Left lung (tissue), 10 donors: ENCODE measurements around the gene EML6. TPM values are rescaled to one million over a fixed set of nuclear protein-coding genes. Genes with fewer than 3 reads are reported as not detected.

Source experiments
- ATAC-seq: fragments of 200-7000 bp; cut with Tn5 transposase; one replicate; pipeline ENCODE4 v1.9.1; 2020; ENCODE audit warnings: moderate library complexity
- DNase-seq, 4 donors: peaks; one replicate each; pipeline ENCODE4 v3.0.0-alpha.2; 2013 to 2020
- H3K27ac ChIP-seq, 2 donors: fragments of 200-600 bp; sonication (generic) in 1 of 2; one replicate each; pipeline versions ENCODE4 v1.5.0 to v1.8.0; 2020 to 2021
- H3K27me3 ChIP-seq, 2 donors: fragments of 200-600 bp; sonication (generic) in 1 of 2; one replicate each; pipeline versions ENCODE4 v1.5.0 to v1.8.0; 2020 to 2021
- H3K36me3 ChIP-seq, 2 donors: fragments of 200-600 bp; sonication (generic) in 1 of 2; one replicate each; pipeline versions ENCODE4 v1.5.0 to v1.8.0; 2020 to 2021
- H3K4me1 ChIP-seq, 2 donors: fragments of 200-600 bp; one replicate each; pipeline ENCODE4 v1.8.0; 2021
- H3K4me3 ChIP-seq, 2 donors: fragments of 200-600 bp; sonication (generic) in 1 of 2; one replicate each; pipeline versions ENCODE4 v1.5.0 to v1.8.0; 2020 to 2021; ENCODE audit warnings: mild to moderate bottlenecking in 1 of 2
- H3K9me3 ChIP-seq, 2 donors: fragments of 200-600 bp; sonication (generic) in 1 of 2; one replicate each; pipeline versions ENCODE4 v1.5.0 to v1.8.0; 2020 to 2021
- CTCF ChIP-seq, 2 donors: fragments of 200-600 bp; sonication (generic) in 1 of 2; IDR thresholded peaks; one replicate each; pipeline versions ENCODE4 v1.5.0 to v1.8.0; 2021; ENCODE audit warnings: antibody characterized with exemption in 2 of 2
- intact Hi-C, 2 donors: fragments of 100-400 bp; cut with DNase I; formaldehyde crosslinking; loops; one replicate each; pipeline versions ENCODE4 v1.11.2 to v1.14.2; 2022
- polyA plus RNA-seq, 6 donors: library from polyadenylated mRNA; unstranded; fragments of 120-200 nt; gene quantifications; one replicate each; pipeline ENCODE4 v1.2.1, GENCODE V29; 2013; ENCODE audit not compliant: insufficient read length in 6 of 6
- total RNA-seq, 2 donors: library from RNA; stranded (reverse); fragmentation: NEBNext Ultra II Directional; extraction: Animal tissue kit (Norgen Biotek cat#: 25700); gene quantifications; one replicate each; pipeline ENCODE4 v1.2.1, GENCODE V29; 2021
- donor health status: DM: no; HTN: yes; CAD: no.
- donor health status: DM: no; HTN: no; CAD: no.

The EML6 gene
- total and polyA plus RNA-seq, 8 donors, result 0.73 to 2.2 (median 1.3) TPM

DNA sequence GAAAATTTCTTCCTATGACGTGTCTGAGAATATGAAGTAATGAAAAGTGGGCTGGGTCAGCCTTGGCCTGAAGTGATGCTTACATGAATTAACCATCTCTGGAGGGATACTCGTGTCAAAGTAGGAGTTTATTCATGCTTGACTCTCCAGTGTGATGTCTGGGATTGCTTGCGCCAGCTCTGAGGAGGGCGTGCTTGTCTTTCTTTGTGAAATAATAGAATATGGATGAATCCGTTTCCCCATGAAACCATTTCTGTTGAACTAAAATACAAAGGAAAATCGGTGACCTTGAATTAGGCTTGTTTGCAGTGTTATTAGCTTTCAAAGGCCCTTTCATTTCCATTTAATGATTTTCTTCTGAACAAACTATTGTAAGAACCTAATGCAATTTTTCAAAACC, 77.9 kb downstream of the EML6 start:
- intact Hi-C loops, result no loop called here
- no peak for ATAC-seq
- no peak overlapping the region for H3K4me3 ChIP-seq
- no peaks in the 10 kb centered on the region for H3K27me3 ChIP-seq
- no peak for TF ChIP-seq CTCF (IDR thresholded peaks at IDR 0.05)
- H3K36me3 ChIP-seq, result no peaks in the 10 kb centered on the region
- DNase-seq, result no peak
- H3K27ac ChIP-seq, result no peak overlapping the region
- no peaks in the 10 kb centered on the region for H3K4me1 ChIP-seq
- peaks cover 0 to 6% of the 10 kb centered on the region in 2 donors for H3K9me3 ChIP-seq

GRCh38 chr2:54803783-54804751, 80.6 kb downstream of the EML6 start:
- H3K9me3 ChIP-seq, result peaks cover 0 to 6% of the 10 kb centered on the region in 2 donors
- H3K27ac ChIP-seq, result no peak overlapping the region
- DNase-seq (no peak), ATAC-seq (no peak)
- H3K36me3 ChIP-seq, result no peaks in the 10 kb centered on the region
- intact Hi-C loops, result no loop called here
- no peak for TF ChIP-seq CTCF (IDR thresholded peaks at IDR 0.05)
- no peak overlapping the region for H3K4me3 ChIP-seq
- H3K4me1 ChIP-seq, result no peaks in the 10 kb centered on the region
- H3K27me3 ChIP-seq, result no peaks in the 10 kb centered on the region

- Histone ChIP-seq H3K4me1 (no peaks in the 10 kb centered on the region), H3K27me3 (no peaks in the 10 kb centered on the region), H3K9me3 (peaks cover 0 to 6% of the 10 kb centered on the region in 2 donors), H3K36me3 (no peaks in the 10 kb centered on the region), H3K4me3 (no peak overlapping the region), H3K27ac (no peak overlapping the region)
- TF ChIP-seq CTCF (IDR thresholded peaks at IDR 0.05), result no peak
- ATAC-seq (no peak), DNase-seq (no peak)
- intact Hi-C loops, result no loop called here
These were observed 81.8 kb downstream of the EML6 start for GRCh38 chr2:54805255-54805654.

DNA sequence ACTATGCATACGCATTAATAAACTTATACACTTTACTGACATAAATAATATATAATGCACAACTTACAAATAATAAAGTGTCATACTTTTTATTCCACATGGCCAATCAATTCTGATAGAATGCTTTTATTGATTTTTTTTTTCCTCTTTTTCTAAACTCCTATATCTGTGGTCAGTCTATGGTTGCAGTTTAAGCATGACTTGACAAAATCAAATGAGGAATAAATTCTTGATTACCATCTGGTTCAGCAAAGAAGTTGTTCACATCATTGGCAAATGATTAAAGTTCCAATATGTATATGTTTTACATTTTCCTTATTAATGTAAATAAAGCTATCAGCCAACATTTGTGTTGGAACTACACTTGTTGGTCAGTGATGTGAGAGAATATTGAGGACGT, 83.5 kb downstream of the EML6 start:
- H3K27ac ChIP-seq, result no peak overlapping the region
- H3K4me1 ChIP-seq, result no peaks in the 10 kb centered on the region
- H3K36me3 ChIP-seq, result no peaks in the 10 kb centered on the region
- intact Hi-C loops, result no loop called here
- no peak overlapping the region for H3K4me3 ChIP-seq
- DNase-seq (no peak), ATAC-seq (no peak)
- peaks cover 0 to 6% of the 10 kb centered on the region in 2 donors for H3K9me3 ChIP-seq
- no peak for TF ChIP-seq CTCF (IDR thresholded peaks at IDR 0.05)
- H3K27me3 ChIP-seq, result no peaks in the 10 kb centered on the region

GRCh38 chr2:54808661-54809060, 85.2 kb downstream of the EML6 start:
- H3K36me3 ChIP-seq, result no peaks in the 10 kb centered on the region
- H3K27ac ChIP-seq, result no peak overlapping the region
- no peak for TF ChIP-seq CTCF (IDR thresholded peaks at IDR 0.05)
- H3K4me3 ChIP-seq, result no peak overlapping the region
- intact Hi-C loops, result no loop called here
- DNase-seq, result no peak
- H3K9me3 ChIP-seq, result peaks cover 0 to 6% of the 10 kb centered on the region in 2 donors
- no peak for ATAC-seq
- no peaks in the 10 kb centered on the region for H3K4me1 ChIP-seq
- H3K27me3 ChIP-seq, result no peaks in the 10 kb centered on the region
